Hindlimb muscle (tissue), 1 donor: ENCODE data around the gene SOX13. TPM values are rescaled to one million over a fixed set of nuclear protein-coding genes. Genes with fewer than 3 reads are reported as not detected.

Experiments
- DNase-seq: peaks from one replicate; pipeline ENCODE4 v3.0.0-alpha.2; 2013
- polyA plus RNA-seq: library from polyadenylated mRNA; unstranded; fragments of 120-200 nt; gene quantifications from one replicate; pipeline ENCODE4 v1.2.1, GENCODE V29; 2013; ENCODE audit not compliant: insufficient read length

The SOX13 gene
- polyA plus RNA-seq, 1 donor = 30.2 TPM

DNA sequence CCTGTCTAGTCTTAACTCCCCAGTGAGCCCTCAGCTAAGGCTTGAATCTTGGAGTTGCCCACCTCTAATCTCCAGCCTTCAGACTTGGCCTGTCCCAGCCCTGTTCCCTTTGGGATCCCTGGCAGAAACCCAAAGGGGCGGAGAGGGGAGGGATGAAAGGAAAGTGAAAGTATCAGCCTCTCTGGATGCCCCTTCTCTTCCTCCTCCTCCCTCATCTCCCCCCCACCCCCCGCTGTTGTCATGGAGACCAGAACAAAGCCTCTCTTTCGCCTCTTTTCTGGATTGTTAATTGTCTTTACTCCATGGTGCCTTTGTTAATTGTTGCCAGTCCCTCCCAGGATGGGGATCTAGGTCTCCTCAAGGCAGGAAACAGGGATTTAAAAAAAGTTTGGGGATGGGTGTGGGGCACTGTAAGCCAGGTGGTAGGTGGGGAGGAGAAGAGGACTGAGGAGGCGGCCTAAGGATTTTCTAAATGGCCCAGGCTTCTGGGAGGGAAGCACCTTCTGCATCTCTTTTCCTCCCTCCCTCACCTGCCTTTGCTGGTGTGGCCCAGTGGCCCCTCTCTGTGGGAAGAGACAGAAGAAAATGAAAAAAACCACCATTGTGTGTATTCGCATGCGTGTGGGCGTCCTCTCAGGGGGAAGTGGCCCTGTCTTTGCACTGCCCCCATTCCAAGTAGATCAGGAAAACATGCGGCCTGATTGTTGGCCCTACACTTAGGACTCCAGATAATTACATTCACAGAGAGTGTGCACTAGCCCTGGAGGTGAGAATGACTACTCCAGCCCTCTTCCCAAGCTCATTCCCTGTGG is 7.5 kb upstream of the SOX13 start:
- no peak for DNase-seq

DNA sequence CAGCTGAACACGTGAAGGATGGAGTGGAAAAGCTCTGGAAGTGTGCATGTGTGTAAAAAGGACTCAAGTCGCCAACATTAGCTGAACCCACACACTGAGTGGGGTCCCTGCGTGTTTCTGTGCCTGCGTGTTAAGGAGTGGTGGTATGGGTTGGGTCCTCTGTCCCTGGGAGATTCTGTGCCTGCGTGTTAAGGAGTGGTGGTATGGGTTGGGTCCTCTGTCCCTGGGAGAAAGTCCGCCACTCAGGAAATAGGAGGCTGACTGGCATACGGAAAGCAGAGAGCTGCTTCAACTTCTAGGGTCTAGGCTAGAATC is 7.0 kb upstream of the SOX13 start:
- DNase-seq = no peak

DNA sequence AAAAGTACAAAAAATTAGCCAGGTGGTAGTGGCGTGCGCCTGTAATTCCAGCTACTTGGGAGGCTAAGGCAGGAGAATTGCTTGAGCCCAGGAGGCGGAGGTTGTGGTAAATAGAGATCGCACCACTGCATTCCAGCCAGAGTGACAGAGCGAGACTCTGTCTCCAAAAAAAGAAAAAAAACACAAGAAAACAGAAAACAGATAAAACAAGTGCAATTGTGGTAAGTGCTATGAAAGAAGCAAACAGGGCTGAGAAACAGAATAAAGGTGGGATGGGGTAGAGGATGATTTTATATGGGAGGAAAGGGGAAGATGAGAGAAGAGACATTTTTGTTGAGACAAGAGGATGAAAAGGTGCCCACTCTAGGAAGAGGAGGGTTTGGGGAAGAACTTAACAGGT is 5.0 kb upstream of the SOX13 start:
- DNase-seq = no peak

DNA sequence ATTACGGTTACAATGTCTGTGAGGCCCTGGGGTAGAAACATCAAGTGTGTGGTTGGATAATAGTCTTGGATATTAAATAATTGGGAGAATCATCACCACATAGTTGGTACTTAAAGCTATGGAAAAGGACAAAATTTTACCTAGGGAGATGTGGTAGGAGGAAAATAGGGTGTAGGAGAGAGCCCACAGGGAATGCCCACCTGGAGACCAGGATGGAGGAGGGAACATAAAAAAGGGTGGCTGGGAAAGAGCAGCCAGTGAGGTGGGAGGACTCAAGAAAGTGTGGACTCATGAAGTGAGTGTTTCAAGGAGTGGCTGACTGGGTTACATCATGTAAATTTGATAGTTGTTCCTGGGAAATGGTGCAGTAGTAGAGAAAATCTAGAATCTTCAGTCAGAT is 3.0 kb upstream of the SOX13 start:
- DNase-seq = no peak

DNA sequence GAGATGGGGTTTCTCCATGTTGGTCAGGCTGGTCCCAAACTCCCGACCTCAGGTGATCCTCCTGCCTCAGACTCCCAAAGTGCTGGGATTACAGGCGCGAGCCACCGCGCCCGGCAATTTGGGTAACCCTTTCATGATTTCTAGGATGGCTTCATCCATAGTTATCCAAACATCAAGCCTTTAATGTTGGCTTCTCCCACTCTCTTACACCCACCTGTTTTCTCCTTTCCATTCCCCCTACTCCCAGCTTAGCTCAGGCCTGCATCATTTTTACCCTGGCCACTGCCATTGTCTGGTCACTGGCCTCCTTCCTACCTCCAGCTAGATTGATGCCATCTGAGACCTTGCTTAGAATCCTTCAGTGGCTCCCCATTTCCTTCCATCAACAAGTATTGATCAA is 2.0 kb upstream of the SOX13 start:
- no peak for DNase-seq

DNA sequence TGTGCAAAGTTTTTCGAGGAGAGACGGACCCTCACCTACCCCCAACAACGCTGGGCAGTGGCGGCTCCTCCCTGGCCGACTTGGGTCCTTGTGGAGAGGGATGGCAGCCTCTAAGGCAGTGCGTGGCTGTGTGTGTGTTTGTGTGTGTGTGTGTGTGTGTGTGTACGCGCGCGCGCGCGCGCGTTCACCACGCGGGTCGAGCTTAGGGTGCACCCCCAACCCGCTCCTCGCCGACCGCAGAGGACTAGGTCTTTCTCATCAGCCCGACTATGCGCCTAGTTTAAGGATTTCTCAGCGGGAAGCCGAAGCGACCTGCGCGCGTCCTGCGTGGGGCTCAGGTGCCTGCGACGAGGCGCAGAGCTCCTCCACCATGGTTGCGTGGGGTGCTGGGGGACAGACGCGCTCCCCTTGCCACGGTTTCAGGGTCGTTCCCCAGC is 940 bp downstream of the SOX13 start:
- no peak for DNase-seq

DNA sequence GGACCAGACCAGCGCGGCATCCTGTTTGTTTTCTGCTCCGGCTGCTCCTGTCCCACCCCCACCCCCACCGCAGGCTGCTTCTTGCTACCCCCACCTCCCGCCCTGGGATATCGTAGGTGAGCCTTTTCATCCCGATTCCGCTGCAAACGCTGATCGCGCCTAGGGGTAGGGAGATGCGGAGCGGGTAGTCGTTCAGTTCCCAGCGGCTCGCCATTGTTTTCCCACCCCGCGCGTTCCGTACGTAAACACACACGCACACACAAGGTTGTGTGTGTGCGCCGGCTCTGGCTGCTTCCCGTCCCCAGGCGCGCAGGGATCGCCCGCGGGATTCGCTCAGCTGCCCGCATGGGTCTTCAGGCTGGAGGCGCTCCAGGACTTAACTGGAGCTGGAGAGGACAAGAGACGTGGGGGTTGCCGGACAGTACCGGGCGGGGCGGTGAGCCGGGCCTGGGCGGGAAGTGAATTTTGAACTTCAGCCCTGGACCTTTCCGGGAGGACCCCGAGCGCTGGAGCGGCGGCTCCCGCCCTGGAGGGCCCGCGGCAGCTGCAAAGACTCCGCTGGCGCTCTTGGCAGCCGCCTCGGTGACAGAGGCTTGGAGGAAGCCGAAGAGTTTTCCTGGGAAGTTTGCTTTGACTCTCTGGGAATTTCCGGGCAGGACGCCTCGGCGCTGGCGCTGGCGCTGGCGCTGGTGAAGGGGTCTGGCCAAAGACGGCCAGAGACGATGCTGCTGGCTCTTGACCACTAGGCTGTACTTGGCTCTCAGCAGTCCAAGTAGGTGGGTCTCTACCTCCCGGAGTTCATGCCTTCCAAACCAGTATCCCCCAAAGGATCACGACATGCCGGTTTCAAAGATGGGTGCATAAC is 1.6 kb downstream of the SOX13 start:
- peak; percentile 73 for DNase-seq

DNA sequence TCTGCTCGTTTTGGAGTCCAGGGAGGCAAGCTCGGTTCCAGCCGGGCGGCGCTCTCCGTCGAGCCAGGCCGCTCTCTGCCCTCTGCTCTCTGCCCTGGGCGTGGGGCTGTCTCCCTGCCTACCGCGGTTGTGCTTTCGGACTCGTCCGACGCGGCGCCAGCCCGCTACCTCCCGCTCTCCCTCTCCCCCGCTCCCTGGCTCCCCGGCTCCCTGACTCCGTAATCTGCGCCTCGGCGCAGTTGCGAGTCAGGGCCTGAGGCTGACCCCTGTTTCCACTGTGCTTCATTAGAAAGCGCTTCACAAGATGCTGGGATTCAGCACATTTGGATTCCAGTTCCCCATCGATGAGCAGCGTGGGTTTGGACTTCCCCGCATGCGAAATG is 2.2 kb downstream of the SOX13 start:
- DNase-seq = peak; percentile 20

DNA sequence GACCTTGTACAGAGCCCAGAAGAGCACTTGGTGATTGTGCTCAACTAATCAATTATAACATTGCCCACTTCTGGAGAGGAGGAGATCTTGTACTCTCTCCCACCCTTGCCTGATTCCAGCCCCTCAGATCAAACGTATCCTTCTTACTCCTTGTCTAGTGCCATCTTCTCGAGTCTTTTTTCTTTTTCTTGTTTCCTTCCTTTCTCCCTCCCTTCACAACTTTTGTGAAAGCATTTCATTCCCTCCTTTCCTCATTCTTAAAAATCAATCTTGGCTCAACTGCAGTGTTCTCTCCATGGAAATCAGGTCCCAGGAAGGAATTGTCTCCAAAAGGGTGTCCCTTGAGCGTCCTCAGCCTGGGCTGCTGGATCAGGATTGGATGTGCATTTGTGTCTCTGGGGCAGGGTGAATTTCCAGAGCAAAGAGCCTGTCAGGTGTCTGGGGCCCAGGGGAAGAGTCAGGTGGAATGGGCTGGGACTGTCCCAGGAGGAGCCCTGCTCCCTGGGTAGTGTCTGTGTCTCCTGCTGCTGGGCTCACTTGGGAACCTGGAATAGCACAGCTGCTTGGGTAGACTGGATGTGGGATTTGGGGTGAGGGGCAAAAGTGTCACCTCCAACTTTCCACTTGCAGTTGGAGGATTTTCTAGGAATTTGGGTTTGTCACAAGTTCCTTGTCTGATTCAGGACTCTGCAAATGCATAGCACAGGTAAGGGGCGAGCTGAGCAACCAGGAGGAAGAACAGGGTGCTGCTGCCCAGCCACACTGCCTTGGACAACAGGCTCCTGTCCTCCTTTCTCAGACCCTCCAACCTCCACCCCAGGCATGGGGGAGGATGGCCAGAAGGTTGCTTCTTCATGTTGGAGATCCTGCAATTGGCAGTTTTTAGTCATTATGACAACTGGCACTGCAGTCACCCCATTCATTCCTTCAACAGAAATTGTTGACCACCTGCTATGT is 3.3 kb downstream of the SOX13 start:
- DNase-seq = no peak

DNA sequence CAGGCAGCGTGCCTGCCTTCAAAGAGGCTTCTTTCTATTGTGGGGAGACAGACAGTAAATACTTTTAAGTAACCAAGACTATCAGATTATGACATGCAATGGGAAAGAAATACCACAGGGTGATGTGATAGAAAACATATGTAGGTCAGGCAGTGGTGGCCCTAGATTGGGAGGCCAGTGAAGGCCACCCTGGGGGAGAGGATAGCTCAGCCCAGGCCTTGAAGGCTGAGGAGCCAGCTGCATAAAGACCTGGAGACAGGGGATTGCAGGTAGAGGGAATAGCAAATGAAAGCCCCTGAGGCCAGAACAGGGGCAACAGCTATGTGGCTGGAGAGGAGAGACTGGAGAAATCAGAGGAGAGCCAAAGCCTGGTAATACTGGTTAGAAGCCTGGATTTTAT is 4.0 kb downstream of the SOX13 start:
- DNase-seq = no peak

DNA sequence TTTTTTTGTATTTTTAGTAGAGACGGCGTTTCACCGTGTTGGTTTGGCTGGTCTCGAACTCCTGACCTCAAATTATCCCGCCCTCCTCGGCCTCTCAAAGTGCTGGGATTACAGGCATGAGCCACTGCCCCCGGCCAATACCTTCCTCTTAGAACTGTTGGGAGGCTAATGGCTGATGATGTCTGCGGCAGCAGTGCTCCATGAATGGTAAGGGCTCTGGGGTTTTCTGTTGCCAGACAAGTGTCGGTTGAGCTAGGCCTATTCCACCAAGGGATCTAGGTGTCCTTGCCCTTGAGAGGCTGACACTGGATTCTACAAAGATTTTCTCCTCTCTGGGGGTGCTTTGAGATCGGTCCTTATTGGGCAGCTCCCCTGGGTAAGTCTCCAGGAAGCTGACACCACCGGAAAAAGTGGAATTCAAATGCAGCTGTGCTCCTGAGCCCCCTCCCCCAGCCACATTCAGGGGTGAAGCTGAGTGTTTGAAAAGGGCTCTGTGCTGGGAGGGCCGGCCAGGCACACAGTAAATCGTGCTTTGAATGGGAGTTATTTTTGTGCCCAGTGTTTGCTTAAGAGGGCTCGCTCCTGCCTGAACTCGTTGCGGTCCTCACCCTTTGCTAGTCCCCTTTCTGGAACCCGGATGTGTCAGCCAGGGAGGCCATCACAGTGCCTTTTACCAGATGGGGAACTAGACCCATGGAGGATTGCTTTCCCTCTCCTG is 5.2 kb downstream of the SOX13 start:
- DNase-seq = no peak

DNA sequence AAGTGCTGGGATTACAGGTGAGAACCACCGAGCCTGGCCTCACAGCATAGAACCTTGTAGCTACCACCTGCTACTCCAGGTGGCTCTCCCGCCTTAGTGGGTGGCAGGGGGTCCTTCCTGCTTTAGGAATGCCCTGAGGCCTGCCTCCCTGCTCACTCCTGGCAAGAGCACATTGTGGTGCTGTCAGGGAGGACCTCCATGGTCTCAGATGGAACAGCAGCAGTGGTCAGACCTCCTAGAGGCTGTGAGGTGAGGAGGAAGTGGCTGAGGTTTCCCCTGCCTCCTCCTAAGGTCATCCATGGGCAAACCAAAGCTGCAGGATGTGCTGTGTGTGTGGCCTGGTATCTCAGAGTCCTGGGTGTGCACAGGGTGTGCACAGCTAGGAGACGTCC is 6.7 kb downstream of the SOX13 start:
- no peak for DNase-seq

DNA sequence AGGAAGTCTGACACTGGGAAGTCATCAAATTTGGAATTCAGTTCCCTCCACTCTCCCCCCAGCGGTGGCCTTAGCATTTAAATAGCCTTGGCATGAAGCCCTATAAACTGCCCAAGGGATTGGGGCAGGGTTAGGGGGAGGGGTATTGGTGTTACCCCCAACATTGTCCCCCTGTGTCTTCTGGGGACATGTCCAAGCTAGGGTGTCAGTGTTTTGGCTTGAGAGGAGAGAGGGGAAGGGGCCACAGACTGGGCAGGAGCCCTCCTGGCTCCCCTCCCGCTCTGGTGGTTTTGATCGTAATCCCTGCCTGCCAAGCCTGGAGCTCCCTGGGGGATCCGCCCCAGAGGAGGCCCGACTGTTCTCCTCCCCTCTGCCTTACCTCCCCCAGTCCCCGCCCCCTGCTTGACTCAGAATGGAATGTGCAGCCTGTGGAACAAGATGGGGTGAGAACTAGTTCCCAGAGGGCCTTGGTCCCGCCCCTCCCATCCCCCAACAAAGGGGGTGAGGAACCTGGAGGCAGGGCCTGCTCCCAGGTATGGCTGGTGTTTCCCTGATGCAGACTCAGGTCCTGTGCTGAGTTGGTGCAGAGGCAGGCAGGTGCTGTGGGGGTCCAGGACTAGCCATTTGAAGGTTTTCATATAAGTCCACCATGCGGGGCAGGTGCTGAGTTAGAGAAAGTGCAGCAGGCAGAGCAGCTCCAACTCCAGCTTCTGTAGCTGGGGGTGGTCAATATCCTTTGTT is 7.4 kb downstream of the SOX13 start:
- no peak for DNase-seq

DNA sequence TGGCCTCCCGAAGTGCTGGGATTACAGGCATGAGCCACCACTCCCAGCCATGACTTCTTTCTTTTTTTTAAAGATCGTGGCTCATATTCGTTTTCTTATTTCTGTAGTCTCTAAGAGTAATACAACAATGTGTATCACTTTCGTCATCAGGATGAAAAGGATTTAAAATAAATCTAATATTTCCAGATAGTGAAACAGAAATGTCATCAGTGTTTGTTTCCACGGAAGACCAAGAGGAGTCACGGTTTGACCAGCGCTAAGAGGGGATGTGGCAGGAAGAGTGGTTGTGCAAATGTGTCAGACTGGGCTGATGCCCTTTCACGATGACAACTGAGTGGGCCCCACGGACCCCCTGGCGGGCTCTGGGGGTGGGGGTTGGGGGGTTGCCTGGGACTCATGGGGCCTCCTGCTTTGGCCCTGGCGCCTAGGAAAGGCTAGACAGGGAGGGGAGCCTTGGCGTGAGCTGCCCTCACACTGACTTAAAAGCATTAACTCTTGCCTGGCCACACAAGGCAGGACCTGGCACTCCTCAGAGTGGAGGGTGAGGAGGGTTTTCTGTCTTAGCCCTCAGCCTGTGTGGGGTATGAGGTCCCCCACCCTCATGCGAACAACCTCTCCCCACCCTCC is 8.4 kb downstream of the SOX13 start:
- no peak for DNase-seq

DNA sequence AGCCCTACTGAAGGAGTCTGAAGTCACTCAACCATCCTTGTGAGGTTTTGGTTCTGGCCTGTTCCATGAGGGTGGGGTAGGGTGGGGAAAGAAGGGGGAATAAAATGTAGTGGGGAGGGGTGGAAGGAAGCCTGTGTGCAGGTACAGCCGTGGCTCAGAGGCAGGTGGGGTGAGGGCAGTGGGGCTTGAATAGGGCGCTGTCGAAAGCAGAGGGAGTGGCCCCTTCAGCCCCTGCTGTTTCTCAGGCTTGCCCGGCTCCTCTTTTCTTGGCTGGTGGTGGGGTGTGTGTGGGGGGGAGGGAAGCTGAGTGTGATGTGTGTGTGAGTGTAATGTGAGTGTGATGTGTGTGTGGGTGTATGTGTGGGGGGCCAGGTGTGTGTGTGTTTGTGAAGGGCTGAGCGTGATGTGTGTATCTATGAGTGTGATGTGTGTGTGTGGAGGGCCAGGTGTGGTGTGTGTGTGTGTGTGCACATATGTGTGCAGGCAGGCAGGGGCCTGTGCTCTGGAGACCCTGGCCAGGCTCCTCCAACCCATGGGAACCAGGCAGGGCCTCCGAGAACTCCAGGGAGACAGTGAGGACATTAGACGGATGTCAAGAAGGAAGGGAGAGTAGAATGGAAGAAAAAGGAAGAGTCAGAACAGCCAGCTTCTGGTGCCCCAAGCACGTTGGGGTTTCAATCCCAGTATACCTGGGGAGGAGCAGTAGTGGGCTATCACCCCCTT is 9.0 kb downstream of the SOX13 start:
- DNase-seq = no peak

DNA sequence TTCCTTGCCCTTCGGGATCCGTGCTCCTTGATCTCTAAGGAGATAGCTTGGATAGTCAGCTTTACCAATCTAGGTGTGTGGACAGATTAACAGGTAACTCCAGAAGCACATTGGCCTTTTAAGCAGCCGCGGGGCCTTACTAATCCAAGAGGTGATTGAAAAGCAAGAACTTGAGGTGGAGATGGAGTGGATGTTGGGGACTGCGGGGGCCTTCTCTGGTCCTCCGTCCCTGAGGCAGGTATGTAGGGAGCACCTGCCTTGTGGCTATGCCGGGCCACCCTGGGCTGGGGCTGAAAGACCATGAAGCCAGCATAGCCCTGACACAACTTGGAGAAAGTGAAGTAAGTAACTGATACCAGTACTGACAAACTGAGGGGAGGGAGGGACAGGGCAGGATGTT is 10.6 kb downstream of the SOX13 start:
- DNase-seq = no peak

DNA sequence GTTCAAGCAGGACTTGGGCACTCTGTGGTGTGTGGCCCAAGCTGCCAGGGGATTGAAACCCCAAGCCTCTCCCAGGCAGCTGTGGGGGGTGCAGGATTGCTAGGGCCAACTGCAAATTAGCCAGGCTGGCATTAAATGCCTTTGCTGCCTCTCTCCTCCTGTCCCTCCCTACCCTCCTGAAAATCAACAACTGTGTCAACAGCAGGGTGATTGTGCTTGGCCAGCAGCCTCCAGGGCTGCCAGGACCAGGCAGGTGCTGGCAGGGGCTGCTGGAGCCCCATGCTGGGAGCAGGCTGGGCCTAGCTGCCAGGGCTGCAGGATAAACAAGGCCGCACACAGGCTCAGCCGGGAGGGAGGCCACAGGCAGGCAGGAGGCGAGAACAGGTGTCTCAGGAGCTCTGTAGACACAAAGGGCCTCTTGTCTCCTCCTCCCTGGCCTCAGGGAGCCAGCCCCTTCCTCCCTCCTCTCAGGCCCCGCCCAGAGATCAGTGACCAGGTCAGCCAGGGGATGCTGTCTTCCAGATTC is 11.4 kb downstream of the SOX13 start:
- DNase-seq = peak; percentile 40

DNA sequence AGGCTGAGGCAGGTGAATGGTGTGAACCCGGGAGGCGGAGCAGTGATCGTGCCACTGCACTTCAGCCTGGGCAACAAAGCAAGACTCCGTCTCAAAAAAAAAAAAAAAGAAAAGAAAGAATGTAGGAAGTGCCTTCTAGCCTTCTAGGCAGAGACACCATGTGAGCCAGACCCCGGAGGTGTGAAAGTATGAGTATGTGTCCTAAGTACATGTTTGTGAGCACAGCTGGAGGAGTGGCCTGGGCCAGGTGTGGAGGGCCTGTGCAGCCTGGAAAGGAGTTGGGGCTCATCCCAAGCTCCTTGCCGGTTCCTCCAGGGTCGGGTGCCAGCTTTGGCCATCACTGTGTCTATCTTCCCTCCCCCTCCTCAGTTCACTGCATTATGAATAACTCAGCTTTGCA is 13.0 kb downstream of the SOX13 start:
- DNase-seq = no peak

DNA sequence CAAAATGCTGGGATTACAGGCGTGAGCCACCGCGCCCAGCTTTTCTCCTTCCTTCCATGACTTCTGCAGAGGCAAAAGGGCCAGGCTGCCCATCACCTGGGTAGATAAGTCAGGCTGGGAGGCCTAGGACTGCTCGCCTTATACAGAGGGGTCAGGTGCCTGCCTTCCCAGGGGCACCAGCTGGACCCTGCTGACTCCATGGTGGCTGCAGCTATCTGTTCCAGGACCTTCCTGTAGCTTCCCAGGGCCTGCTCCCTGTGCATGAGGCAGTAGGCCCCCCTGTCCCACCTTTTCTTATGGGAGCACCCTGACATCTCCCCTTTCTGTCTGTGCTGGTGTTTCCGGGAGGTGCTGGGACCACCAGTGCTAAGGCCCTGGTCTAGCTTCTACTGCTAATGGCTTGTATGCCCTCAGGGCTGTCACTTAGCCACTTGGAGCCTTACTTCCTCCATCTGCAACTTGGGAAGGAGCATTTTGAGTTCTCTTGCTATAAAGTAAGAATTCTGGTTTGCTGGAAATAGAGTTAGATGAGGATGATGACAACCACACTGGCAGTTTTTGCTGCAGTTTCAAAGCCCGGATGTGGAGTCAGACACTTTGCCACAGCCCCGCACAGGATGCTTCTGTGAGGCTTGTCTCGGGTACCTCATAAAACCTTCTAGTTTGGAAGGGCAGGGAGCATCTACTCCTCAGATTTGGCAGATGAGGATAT is 14.4 kb downstream of the SOX13 start:
- no peak for DNase-seq
